B cell (primary cell): ENCODE data around the gene SIK3. TPM values are rescaled to one million over a fixed set of nuclear protein-coding genes. Genes with fewer than 3 reads are reported as not detected.

ENCODE experiments used
- ATAC-seq: fragments of 200-7000 bp; cut with Tn5 transposase; one replicate; pipeline ENCODE4 v1.10.0; 2021; ENCODE audit warnings: low read depth, mild to moderate bottlenecking, moderate number of reproducible peaks, moderate library complexity
- CTCF ChIA-PET: fragments of 350-600 bp; sonication (Branson Sonifier 250); formaldehyde crosslinking; loops from one replicate; lab custom pipeline; 2021; ENCODE audit warnings: antibody characterized with exemption, inconsistent platforms; lab: Charles Lee
- POLR2A ChIA-PET: fragments of 350-600 bp; sonication (Branson Sonifier 250); formaldehyde crosslinking; loops from one replicate; lab custom pipeline; 2021; ENCODE audit warnings: antibody characterized with exemption; lab: Charles Lee
- DNase-seq: peaks from one replicate; pipeline ENCODE4 v3.0.0; 2013
- H2AFZ ChIP-seq: 2 replicates; pipeline ENCODE4 v1.6.1; 2012; ENCODE audit warnings: mild to moderate bottlenecking, low read depth, low read length; ENCODE audit not compliant: insufficient read depth, poor library complexity, severe bottlenecking
- H3K27ac ChIP-seq, 2 donors: 1 replicate in 1 of 2; 2 replicates in 1 of 2; pipeline ENCODE4 v1.5.1; 2012 to 2013; ENCODE audit warnings: low read length in 2 of 2, mild to moderate bottlenecking in 2 of 2, moderate library complexity in 1 of 2
- H3K27me3 ChIP-seq, 4 experiments: fragments of 200-600 bp in 1 of 4; sonication (generic) in 1 of 4; replicated peaks in 1 of 4; 1 replicate in 2 of 4; 2 replicates in 2 of 4; pipeline versions ENCODE4 v1.6.1 to v1.7.0; 2013 to 2016; ENCODE audit warnings: low read length in 3 of 4, mild to moderate bottlenecking in 2 of 4, mixed read lengths in 1 of 4, moderate library complexity in 1 of 4; ENCODE audit not compliant: insufficient read depth in 4 of 4, control insufficient read depth in 3 of 4; ENCODE audit errors: control extremely low read depth in 1 of 4
- H3K36me3 ChIP-seq, 2 experiments: replicated peaks in 1 of 2; 1 replicate in 1 of 2; 2 replicates in 1 of 2; pipeline versions ENCODE4 v1.6.1 to v1.7.1; 2013; ENCODE audit warnings: low read length in 1 of 2; ENCODE audit not compliant: insufficient read depth in 2 of 2, control insufficient read depth in 1 of 2; ENCODE audit errors: control extremely low read depth in 1 of 2, extremely low read depth in 1 of 2
- H3K4me1 ChIP-seq, 2 donors: fragments of 200-600 bp in 1 of 2; sonication (generic) in 1 of 2; 1 replicate in 1 of 2; 2 replicates in 1 of 2; pipeline versions ENCODE4 v1.5.1 to v1.6.1; 2013 to 2017; ENCODE audit warnings: low read length in 2 of 2; ENCODE audit not compliant: control insufficient read depth in 2 of 2, insufficient read depth in 2 of 2
- H3K4me2 ChIP-seq: replicated peaks from 2 replicates; pipeline ENCODE3; 2012; ENCODE audit warnings: mild to moderate bottlenecking, low read depth, low read length; ENCODE audit not compliant: poor library complexity, severe bottlenecking
- H3K4me3 ChIP-seq, 5 experiments: fragments of 200-600 bp in 1 of 5; sonication (generic) in 1 of 5; 1 replicate in 3 of 5; 2 replicates in 2 of 5; pipeline versions ENCODE4 v1.5.1 to v1.7.0; 2011 to 2016; ENCODE audit warnings: low read length in 4 of 5, mild to moderate bottlenecking in 4 of 5, low read depth in 2 of 5, control low read depth in 1 of 5, moderate library complexity in 1 of 5; ENCODE audit not compliant: insufficient read depth in 1 of 5; ENCODE audit errors: control extremely low read depth in 1 of 5, extremely low read depth in 1 of 5
- H3K79me2 ChIP-seq: fragments of 200-600 bp; sonication (generic); one replicate; pipeline ENCODE4 v1.6.0; 2016; ENCODE audit warnings: low read length; ENCODE audit not compliant: control insufficient read depth, insufficient read depth
- H3K9ac ChIP-seq: fragments of 200-600 bp; sonication (generic); 2 replicates; pipeline ENCODE4 v1.6.1; 2017; ENCODE audit warnings: mild to moderate bottlenecking, low read length, moderate library complexity
- H3K9me3 ChIP-seq, 3 donors: one replicate each; pipeline versions ENCODE4 v1.6.1 to v1.7.1; 2013; ENCODE audit warnings: low read length in 2 of 3; ENCODE audit not compliant: control insufficient read depth in 2 of 3, insufficient read depth in 1 of 3; ENCODE audit errors: control extremely low read depth in 1 of 3
- H4K20me1 ChIP-seq: 2 replicates; pipeline ENCODE4 v1.6.0; 2012; ENCODE audit warnings: mild to moderate bottlenecking, low read length; ENCODE audit not compliant: insufficient read depth, control insufficient read depth, poor library complexity, severe bottlenecking
- H3K27ac Mint-ChIP-seq: one replicate; pipeline ENCODE4 v1.8.0; 2021; ENCODE audit warnings: mixed read lengths
- H3K27me3 Mint-ChIP-seq: one replicate; pipeline ENCODE4 v1.8.0; 2021; ENCODE audit warnings: mixed read lengths
- H3K4me1 Mint-ChIP-seq: one replicate; pipeline ENCODE4 v1.8.0; 2021; ENCODE audit warnings: mixed read lengths
- H3K4me3 Mint-ChIP-seq: one replicate; pipeline ENCODE4 v1.8.0; 2021; ENCODE audit warnings: mixed read lengths
- H3K9me3 Mint-ChIP-seq: one replicate; pipeline ENCODE4 v1.8.0; 2022; ENCODE audit warnings: mixed read lengths; ENCODE audit not compliant: insufficient read depth
- CTCF ChIP-seq: fragments of 200-600 bp; IDR thresholded peaks from one replicate; pipeline ENCODE4 v1.8.0; 2022; ENCODE audit warnings: antibody characterized with exemption, mild to moderate bottlenecking
- EZH2 ChIP-seq: IDR thresholded peaks from 2 replicates; pipeline ENCODE4 v1.6.1; 2012; ENCODE audit warnings: borderline replicate concordance, low read depth, mild to moderate bottlenecking, moderate library complexity, low read length; ENCODE audit not compliant: insufficient read depth, poor library complexity, severe bottlenecking
- WGBS: methylation state at CpG from one replicate; pipeline ENCODE4 v1.1.5; 2013; ENCODE audit warnings: missing lambda C conversion rate; ENCODE audit not compliant: insufficient coverage; 5-methylcytosine and 5-hydroxymethylcytosine counted together
- intact Hi-C: fragments of 100-400 bp; cut with micrococcal nuclease; formaldehyde crosslinking; loops from one replicate; pipeline ENCODE4 v1.10.0; 2022
- polyA plus RNA-seq: library from polyadenylated mRNA; depleted of rRNA; stranded (reverse); fragments of >200 nt; gene quantifications from 2 replicates; pipeline ENCODE4 v1.2.3, GENCODE V29; 2012
- total RNA-seq, 2 donors: library from RNA; stranded (reverse); fragments of 120-200 nt in 1 of 2; gene quantifications; 1 replicate in 1 of 2; 2 replicates in 1 of 2; pipeline versions ENCODE4 v1.2.3 to v1.2.4, GENCODE V29; 2013 to 2022

Gene SIK3
- total and polyA plus RNA-seq, 2 donors (not counting 1 experiment from before 2014, with no cell fraction given) = 36.5 to 180 TPM

- Histone ChIP-seq H3K4me1 (no peaks in the 10 kb centered on the region), H3K9ac (no peak overlapping the region), H3K9me3 (no peaks in the 10 kb centered on the region), H3K79me2 (no peaks in the 10 kb centered on the region), H3K4me2 (no peak overlapping the region), H3K27ac (no peak overlapping the region), H3K4me3 (no peak overlapping the region), H3K27me3 (no peaks in the 10 kb centered on the region), H4K20me1 (no peaks in the 10 kb centered on the region), H2AFZ (no peak overlapping the region), H3K36me3 (no peaks in the 10 kb centered on the region)
- 68% methylated on average over 9 of the region's 16 CpGs for WGBS
- ATAC-seq (no peak), DNase-seq (no peak)
- Mint-ChIP-seq H3K27me3 (peaks cover 4% of the 10 kb centered on the region), H3K4me3 (no peak overlapping the region), H3K27ac (no peak overlapping the region), H3K4me1 (no peaks in the 10 kb centered on the region), H3K9me3 (no peaks in the 10 kb centered on the region)
- TF ChIP-seq EZH2 = no peak
- no peak for TF ChIP-seq CTCF
- ChIA-PET POLR2A (no interaction called here), CTCF (interaction anchor here (1.0 kb wide), 1 partner anchor 277 kb away, joined by 3 read pairs; no protein-coding TSS in a partner anchor)
- intact Hi-C loops = no loop called here
Observed at GRCh38 chr11:116828632-116829524, 269.4 kb downstream of the SIK3 start.

GRCh38 chr11:116827461-116827860 lies 270.8 kb downstream of the SIK3 start:
- ATAC-seq = no peak
- CTCF ChIA-PET = no interaction called here
- no peaks in the 10 kb centered on the region for H4K20me1 ChIP-seq
- Mint-ChIP-seq H3K4me1 (no peaks in the 10 kb centered on the region), H3K27ac (no peak overlapping the region), H3K27me3 (peaks cover 4% of the 10 kb centered on the region), H3K4me3 (no peak overlapping the region), H3K9me3 (no peaks in the 10 kb centered on the region)
- H3K4me3 ChIP-seq = no peak overlapping the region
- H3K27me3 ChIP-seq = peaks cover 0 to 2% (median 0%) of the 10 kb centered on the region in 4 experiments
- H3K9ac ChIP-seq = no peak overlapping the region
- 91% methylated on average over 6 of the region's 6 CpGs for WGBS
- no peaks in the 10 kb centered on the region for H3K36me3 ChIP-seq
- POLR2A ChIA-PET = no interaction called here
- TF ChIP-seq CTCF (no peak), EZH2 (no peak)
- H2AFZ ChIP-seq = no peak overlapping the region
- H3K4me1 ChIP-seq = no peaks in the 10 kb centered on the region
- no peaks in the 10 kb centered on the region for H3K9me3 ChIP-seq
- H3K4me2 ChIP-seq = no peak overlapping the region
- DNase-seq = no peak
- intact Hi-C loops = no loop called here
- H3K27ac ChIP-seq = no peak overlapping the region
- H3K79me2 ChIP-seq = no peaks in the 10 kb centered on the region
